NCI-H345 treated with DMSO at 0.1 percent for 48 hours (cell line): ENCODE measurements around the gene FANCI.
"Not testable (repeated sequence)": the region's sequence is repeated elsewhere in the genome, so short reads cannot be mapped to it uniquely, and the experiment has no call there.

Source experiments
- DNase-seq: peaks from one replicate; lab custom pipeline; 2025; ENCODE audit not compliant: unreplicated experiment; lab: John Stamatoyannopoulos, UW

Gene FANCI

DNA sequence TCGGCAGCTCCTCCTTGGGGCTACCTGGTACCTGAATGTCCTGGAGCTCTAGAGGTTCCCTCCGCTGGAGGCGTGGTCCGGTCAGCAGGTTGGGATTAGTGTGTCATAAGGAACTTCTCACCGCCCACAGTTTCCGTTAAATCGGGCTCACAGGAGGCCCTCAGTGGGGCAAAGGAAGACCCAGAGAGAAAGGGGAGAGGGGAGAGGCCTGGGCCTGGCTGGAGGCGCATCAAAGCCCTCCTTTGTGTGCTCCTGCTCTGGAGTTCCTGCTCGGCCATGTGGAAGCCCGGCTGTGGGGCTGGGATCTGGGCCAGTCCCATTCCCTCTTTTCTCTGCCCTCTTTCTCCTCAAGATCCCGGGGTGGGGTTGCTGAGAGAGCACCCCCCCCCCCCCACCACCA is 22.2 kb upstream of the FANCI start, which contains the start of gene RLBP1:
TSS of gene RLBP1 (minus strand) at position 37 of the 400 bp plus-strand sequence. CDS start 2,604 bp downstream, outside the sequence.
- DNase-seq: no peak

DNA sequence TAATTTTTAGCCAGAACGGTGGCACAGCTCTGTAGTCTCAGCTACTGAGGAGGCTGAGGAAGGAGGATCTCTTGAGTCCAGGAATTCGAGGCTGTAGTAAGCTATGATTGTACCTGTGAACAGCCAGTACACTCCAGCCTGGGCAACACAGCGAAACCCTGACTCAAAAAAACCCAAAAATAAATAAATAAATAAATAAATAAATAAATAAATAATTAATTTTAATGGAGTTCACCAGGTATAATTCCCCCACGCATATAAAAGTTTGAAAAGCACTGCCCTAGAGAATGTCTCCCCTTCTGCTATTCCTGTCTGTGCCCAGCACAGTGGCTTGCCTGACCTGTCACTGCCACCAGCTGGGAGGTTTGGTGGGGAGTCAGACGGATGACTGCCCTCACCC is 18.2 kb upstream of the FANCI start:
- no peak for DNase-seq

DNA sequence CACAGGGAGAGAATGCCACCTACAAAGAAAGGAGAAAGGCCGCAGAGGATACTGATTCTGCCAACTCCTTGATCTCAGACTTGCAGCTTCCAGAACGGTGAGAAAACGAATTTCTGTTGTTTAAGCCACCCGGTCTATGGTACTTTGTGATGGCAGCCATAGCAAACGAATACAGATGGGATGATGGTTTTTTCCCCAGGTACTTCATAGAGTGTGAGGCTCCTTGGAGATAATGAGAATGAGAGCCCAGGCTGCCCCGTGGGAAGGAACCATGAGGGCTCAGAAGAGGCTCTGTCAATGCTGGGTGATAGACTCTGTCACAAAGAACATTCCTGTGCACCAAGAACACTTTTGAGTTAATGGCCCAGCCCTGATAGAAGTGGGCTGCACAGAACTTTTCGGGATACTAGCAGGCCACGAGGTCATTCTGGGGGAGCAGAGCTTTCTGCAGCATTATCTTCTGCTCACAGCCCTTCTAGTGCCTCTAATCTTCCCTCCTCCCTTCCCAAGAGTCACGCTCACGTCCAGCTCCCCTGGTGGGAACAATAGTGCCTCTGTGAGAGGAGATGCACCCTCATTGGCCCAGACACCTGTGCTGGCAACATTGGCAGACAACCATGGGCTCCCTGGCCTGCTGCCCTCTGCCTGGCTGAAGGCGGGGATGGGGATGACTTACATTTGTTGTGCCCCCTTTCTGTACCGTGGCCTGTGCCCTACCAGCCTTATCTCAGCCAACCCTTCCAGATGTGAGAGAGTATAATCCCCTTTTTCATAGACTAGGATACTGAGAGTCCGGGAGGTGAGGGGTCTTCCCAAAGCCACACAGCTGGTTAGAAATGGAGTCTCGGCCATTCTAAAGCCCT is 17.2 kb upstream of the FANCI start:
- no peak for DNase-seq

DNA sequence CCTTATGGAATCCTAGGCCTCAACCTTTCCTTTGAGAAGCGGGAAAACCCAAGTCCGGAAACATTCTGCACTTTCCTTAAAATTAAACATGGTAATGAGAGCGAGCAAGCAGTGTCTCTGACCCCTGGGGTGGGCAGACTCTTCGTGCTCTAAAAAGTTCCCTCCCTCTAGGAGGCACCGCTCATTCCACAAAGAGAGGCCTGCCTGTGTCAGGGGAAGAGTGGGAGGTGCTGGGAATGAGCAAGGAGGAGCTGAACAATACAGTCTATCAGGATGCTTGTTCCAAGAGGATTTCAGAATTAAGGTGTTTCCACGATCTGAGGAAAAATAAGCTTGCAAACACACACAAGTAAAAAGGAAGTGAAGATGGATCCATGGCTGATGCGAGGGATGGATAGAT is 16.4 kb upstream of the FANCI start:
- DNase-seq: no peak

DNA sequence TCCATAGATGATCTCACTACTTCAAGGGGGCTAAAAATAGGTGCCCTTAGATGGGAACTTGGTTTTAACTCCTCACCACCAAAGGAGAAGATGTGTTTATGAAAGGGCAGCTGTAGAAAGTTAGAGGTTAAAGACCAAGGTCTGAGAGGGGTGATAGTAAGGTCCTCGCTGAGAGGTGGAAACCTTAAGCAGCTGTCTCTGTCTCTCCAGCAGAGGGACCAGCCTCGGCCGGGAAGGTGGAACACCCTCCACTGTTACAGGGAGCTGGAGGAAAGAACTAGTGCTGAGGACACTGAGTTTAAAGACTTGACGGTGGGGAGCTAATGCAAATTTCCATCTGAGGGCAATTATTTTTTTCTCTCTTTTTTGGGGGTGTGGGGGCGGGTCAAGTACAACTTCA is 13.5 kb upstream of the FANCI start:
- no peak for DNase-seq

DNA sequence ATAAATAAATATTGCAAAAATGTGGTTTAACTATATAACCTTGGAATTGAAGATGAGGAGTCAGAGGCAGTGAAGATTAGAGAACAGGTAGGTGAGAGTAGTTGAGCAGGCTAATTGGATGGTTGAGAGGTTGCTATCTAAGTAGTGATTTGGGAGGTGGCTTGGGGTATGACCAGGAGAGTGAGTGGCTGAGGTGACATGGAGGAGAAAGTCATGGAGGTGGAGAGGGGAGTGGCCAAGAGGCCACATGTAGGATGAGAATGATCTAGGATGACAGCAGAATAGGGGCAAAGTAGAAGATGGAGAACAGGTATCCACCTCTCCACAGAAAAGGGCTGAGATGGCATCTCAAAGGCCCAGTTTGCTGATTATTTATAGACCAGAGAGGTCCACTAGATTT is 11.9 kb upstream of the FANCI start:
- no peak for DNase-seq

DNA sequence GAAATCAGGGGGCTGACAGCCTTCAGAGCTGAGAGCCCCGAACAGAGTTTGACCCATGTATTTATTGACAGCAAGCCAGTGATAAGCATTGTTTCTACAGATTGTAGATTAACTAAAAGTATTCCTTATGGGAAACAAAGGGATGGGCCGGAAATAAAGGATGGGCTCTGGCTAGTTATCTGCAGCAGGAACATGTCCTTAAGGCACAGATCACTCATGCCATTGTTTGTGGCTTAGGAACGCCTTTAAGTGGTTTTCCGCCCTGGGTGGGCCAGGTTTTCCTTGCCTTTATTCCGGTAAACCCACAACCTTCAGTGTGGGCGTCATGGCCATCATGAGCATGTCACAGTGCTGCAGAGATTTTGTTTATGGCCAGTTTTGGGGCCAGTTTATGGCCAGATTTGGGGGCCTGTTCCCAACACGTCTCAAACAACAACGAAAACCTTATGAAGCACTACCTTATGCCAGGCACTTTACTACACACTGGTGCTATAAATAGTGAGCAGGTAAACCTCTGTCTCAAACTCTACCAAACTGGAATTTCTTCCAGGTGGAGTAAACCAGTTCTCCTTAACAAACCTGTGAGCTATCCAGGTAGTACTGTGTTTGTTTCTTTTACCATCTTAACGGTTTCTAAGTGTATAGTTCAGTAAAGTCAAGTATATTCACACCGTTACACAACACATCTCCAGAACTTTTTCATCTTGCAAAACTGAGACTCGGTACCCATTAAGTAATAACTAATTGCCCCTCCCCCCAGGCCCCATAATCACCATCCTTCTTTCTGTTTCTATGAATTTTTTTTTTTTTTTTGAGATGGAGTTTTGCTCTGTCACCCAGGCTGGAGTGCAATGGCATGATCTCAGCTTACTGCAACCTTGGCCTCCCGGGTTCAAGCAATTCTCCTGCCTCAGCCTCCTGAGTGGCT is 3.6 kb upstream of the FANCI start:
- not testable (repeated sequence) for DNase-seq

DNA sequence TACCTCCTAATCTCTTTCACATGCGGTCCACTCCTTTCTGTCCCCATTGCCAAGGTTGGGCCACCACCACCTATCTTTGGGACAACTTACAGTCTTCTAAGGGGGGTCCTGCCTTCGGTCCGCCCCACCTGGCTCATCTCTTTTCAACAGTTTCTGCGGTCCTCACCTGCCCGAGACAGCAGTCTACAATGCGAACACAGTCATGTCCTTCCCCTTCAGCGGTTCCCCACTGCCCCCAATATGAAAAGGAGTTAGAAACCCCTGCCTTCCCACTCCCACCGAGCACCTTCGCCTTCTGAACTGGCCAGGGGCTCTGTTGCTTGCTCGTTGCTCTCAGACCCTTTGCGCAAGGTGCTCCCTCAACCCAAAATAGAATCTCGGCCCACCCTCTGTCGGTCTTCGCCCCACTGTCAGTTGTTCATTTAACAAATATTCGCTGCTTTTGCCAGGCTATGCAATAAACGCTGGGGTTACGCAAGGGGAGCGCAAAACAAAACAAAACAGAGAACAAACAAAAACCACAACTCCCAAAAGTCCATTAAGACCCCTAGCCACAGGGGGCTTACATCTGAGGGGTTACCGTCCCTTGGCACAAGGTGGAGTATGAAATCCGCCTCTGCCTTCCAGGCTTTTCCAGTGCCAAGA is 611 bp upstream of the FANCI start:
- DNase-seq: no peak

DNA sequence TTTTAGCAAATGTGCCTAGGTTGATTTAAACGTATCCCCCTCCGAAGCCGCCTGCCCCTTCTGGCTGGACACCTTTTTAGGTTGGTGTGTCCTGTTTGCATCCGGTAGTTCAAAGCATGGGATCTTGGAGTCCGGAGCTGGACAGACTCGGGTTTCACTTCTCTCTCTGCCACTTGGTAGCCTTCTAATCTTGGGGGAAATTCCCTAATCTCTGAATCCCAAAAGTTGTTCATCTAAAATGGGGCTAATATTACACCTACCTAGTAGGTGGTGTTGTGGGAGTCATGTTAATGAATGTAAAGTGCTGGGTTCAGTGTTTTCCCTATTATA is 760 bp downstream of the FANCI start:
- no peak for DNase-seq

DNA sequence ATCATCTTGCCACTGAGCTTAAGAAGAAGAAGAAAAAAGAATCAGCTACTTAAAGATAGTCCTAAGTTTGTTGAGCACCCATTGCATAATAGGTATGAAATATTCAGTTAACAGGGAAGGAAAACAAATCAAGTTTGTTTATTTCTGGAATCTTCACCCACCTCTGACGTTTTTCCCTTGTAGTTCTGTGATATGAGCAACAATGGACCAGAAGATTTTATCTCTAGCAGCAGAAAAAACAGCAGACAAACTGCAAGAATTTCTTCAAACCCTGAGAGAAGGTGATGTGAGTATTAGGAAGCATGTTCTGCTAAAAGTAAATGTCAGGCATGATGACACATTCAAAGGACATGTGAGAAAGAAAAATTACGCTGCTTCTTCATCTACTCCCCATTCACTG is 3.7 kb downstream of the FANCI start:
- DNase-seq: no peak

DNA sequence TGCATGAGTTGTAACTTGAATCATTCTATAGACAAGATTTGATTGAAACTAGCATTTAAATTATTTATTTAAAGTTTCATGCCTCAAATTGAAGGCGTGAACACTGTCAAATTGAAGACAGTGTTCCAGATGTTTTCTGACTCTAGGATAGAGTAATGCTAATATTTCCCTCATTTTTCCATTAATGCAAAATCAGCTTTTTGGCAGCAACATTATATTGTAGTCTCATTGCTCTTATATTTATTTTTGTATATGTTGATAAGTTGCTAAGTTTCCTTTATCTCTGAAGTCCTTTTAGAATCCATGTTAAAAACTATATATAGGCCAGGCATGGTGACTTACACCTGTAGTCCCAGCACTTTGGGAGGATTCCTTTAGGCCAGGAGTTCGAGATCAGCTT is 4.8 kb downstream of the FANCI start:
- DNase-seq: no peak

DNA sequence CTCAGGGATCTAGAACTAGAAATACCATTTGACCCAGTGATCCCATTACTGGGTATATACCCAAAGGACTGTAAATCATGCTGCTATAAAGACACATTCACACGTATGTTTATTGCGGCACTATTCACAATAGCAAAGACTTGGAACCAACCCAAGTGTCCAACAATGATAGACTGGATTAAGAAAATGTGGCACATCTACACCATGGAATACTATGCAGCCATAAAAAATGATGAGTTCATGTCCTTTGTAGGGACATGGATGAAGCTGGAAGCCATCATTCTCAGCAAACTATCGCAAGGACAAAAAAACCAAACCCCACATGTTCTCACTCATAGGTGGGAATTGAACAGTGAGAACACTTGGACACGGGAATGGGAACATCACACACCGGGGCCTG is 6.4 kb downstream of the FANCI start:
- DNase-seq: not testable (repeated sequence)

DNA sequence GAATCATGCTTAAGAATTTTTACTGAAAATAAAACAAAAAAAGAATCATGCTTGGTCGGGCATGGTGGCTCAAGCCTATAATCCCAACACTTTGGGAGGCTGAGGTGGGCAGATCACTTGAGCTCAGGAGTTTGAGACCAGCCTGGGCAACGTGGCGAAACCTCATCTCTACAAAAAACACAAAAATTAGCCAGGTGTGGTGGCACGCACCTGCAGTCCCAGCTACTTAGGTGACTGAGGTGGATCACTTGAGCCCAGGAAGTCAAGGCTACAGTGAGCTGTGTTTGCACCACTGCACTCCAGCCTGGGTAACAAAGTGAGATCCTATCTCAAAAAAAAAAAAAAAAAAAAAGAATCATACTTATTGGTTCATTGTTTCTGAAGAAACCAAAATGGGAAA is 33.5 kb downstream of the FANCI start:
- DNase-seq: not testable (repeated sequence)

DNA sequence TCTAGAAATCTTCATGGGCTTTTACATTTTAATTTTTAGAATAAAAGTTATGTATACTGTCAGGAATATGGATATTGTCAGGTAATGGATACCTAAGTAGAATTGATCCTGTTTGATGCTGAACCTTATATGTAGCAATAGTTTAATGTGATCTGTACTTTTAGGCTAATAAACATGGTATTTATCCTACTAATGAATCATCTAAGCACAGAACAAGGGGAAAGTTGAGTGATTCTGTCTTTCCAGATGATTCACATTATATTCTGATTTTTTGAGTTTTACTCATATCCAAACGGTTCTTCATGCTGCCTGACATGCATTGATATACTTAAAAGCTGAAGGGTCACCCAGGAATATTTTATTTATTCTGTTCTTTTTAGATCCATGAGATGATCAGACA is 34.5 kb downstream of the FANCI start:
- DNase-seq: no peak

DNA sequence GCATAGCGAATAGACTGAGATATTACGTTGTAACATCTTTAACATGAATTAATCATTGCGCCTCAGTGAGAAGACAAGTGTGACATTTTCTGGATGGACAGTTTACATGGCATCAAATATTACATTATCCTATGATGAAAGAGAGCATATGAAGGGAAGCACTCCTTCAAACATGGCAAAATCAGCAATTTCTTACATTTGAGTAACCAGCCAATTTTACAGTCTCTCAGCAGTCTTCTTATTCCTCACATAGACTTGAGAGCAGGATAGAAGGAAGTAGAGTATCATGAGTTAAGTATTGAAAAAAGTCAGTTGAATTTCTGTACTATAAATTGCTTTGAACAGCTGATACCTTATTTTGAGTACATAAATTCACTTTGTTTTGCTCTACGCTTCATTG is 38.9 kb downstream of the FANCI start:
- DNase-seq: no peak

DNA sequence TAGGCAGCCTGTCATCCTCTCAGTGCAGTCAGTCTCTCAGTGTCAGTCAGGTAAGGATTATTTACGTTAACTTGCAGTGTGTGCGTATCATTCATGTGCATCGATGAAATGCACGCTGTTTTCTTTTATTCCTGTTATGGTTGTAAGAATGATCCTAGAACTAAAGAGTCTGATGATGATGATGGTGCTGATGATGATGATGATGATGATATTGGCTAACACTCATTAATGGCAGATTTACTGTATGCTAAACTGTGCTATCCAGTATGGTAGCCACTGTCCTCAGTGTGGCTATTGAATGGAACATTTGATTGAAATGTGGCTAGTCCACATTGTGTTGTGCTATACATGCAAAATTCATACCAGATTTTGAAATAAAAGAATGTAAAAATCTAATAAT is 39.4 kb downstream of the FANCI start:
- no peak for DNase-seq

DNA sequence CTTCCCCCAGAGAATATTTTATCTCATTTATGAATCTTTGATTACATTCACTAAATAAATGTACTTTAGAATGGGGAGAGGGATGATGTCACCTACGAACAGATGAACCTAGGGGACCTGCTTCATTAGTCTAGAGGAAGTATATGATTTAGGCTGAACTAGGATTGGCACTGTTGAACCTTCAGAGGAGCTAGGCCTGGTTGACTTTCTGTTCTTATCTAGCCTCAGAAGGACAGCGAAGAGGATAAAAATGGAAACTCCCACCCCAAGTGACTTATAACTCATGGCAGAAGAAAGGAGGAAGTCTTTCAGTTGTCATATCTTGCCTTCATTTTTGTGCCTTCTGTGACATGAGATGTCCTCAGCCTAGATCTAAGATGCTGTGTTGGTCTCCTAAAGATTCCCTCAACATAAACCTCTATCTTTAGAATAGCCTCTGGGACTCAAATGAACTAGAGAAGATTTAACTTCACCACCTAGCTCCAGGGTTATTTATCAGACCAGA is 48.2 kb downstream of the FANCI start:
- no peak for DNase-seq

DNA sequence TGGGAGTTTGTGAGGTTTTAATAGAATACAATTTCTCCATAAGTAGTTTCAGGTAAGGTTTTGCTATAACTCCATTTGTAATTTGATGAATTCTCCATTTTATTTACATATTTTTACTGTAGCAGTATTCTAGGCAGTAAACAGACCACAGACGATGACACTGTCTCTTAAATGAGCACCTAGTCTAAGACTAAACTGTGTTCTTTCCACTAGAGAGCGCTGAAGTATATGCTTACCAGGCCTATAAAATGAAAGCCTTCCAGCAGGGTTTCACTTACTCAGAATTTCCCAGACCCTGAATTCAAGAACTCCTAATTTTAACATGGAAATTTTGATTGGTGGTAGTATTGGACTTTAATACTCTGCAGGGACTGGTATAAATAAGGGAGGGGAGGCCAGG is 49.2 kb downstream of the FANCI start:
- DNase-seq: no peak

DNA sequence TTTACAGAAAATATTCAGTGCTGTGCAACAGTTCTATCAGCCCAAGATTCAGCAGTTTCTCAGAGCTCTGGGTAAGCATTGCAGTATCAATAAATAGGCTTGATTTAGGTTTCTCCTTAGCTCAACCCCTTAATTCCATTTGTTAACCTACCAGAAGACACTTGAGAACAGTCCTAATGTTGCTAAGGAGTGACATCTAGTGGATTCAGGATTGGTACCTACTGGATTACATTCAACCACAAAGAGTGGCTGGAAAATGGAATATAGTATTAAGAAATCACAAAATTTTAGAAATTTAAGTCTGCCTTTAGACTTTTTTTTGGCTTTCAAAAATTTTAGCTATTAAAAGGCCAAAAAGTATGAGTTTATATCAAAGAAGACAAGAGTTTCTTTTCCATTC is 56.1 kb downstream of the FANCI start:
- no peak for DNase-seq

DNA sequence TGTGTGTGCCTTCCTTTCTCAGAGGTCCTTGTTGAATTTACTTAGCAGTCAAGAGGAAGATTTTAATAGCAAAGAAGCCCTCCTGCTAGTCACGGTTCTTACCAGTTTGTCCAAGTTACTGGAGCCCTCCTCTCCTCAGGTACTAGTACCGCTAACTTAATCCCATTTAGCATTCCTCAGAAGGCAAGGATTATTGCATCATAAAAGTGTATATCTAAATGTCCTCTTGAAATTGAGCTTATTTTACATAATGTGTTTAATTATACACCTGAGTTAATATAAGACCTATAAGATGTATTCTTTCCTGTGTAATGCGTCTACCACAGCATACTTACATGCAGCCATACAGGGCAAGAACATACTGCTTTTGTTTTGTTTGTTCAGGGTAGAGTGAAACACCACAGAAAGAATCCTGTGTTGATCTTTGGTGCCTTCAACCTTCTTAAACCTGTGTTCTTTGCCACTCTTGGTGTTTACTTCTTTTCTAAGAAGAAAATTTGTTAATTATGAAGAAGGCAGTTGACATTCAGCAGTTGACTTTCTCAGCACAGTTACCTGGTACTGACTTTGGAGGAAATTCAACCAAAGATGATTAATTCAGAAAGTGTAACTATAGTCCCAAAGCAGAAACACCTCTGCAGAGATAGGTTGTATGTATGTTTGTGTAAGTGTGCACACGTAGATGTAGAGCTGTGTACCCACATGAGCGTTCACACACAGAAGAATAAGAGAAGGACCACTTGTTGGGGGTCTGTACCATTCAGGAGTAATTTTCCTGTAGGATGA is 57.7 kb downstream of the FANCI start:
- DNase-seq: no peak

DNA sequence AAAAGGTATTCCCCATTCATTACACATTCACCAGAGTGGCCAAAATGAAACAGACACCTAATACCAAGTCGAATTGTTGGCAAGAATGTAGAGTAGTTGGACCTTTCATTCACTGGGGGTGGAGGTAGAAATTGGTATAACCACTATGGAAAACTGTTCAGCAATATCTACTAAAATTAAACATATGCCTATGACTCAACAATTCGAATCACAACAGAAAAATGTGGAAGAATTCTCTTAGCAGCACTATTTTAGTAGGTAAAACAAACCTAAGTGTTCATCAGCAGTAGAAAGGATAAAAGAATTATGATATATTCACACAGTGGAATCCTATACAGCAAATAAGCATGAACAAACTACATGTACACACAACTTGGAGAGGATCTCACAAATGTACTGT is 60.2 kb downstream of the FANCI start:
- DNase-seq: no peak
